Liver (tissue), 3 donors: ENCODE results near the gene CDK19.
"Not testable (repeated sequence)": the region's sequence is repeated elsewhere in the genome, so short reads cannot be mapped to it uniquely, and the experiment has no call there.

ENCODE experiments used
- ATF3 ChIP-seq: IDR thresholded peaks from 2 replicates; pipeline ENCODE4 v1.6.1; 2016; ENCODE audit warnings: antibody characterized with exemption
- CTCF ChIP-seq: fragments of 150-350 bp; IDR thresholded peaks from 2 replicates; pipeline ENCODE4 v1.5.1; 2017; ENCODE audit warnings: improper control_type of control experiment, low read depth, low read length; ENCODE audit not compliant: missing input control
- EGR1 ChIP-seq, 2 donors: IDR thresholded peaks; 2 replicates each; pipeline ENCODE4 v1.6.1; 2016 to 2018; ENCODE audit warnings: antibody characterized with exemption in 2 of 2, low read depth in 2 of 2
- JUND ChIP-seq, 2 donors: IDR thresholded peaks; 2 replicates each; pipeline ENCODE4 v1.6.1; 2016; ENCODE audit warnings: antibody characterized with exemption in 2 of 2
- donor health status: healthy.
- donor health status: healthy.

- TF ChIP-seq ATF3; JUND (IDR thresholded peaks at IDR 0.05); CTCF; EGR1 (IDR thresholded peaks at IDR 0.05; ENCODE audit: low read depth in 2 of 2): not testable (repeated sequence)
These were observed 214.6 kb downstream of the CDK19 start for GRCh38 chr6:110600640-110601039.
